SHP77 treated with DMSO at 0.1 percent for 48 hours (cell line): ENCODE data around the gene CFHR2.

Source experiments
- DNase-seq: peaks from one replicate; lab custom pipeline; 2025; lab: John Stamatoyannopoulos, UW

CFHR2 gene

GRCh38 chr1:197003132-197003531 is 59.6 kb downstream of the CFHR2 start:
- DNase-seq = no peak

DNA sequence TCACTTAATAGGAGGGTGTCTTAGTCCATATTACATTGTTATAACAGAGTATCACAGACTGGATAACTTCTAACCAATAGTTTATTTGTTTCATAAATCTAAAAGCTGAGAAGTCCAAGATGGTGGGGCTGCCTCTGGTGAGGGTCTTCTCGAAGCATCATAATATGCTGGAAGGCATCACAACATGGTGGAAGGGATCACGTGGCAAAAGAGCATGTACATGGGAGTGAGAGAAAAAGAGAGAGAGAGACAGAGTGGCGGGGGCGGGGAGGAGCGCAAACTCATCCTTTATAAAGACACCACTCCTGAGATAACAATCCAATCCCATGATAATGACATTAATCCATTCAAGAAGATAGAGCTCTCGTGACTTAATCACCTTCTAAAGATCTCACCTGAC is 65.3 kb downstream of the CFHR2 start:
- DNase-seq = no peak
